Smooth muscle cell (in vitro differentiated cells): ENCODE data around the gene PLOD2. TPM values are rescaled to one million over a fixed set of nuclear protein-coding genes. Genes with fewer than 3 reads are reported as not detected.

Experiments used
- DNase-seq: peaks from one replicate; lab custom pipeline; 2025; ENCODE audit not compliant: unreplicated experiment; lab: John Stamatoyannopoulos, UW
- H2AFZ ChIP-seq: fragments of 200-600 bp; sonication (generic); 2 replicates; pipeline ENCODE4 v1.6.0; 2016; ENCODE audit warnings: antibody characterized with exemption, low read depth, mild to moderate bottlenecking
- H3F3A ChIP-seq: fragments of 200-600 bp; sonication (generic); 2 replicates; pipeline ENCODE4 v1.6.0; 2017; ENCODE audit warnings: antibody characterized with exemption, low read depth
- H3K27ac ChIP-seq: fragments of 200-600 bp; sonication (generic); 2 replicates; pipeline ENCODE4 v1.5.1; 2016; ENCODE audit warnings: low read depth, mild to moderate bottlenecking
- H3K27me3 ChIP-seq: fragments of 200-600 bp; sonication (generic); 2 replicates; pipeline ENCODE4 v1.6.1; 2016; ENCODE audit warnings: low read depth, mild to moderate bottlenecking
- H3K36me3 ChIP-seq: fragments of 200-600 bp; sonication (generic); 2 replicates; pipeline ENCODE4 v1.5.1; 2016; ENCODE audit warnings: low read depth
- H3K4me1 ChIP-seq: fragments of 200-600 bp; sonication (generic); 2 replicates; pipeline ENCODE4 v1.5.1; 2016; ENCODE audit warnings: low read depth
- H3K4me2 ChIP-seq: fragments of 200-600 bp; sonication (generic); 2 replicates; pipeline ENCODE4 v1.6.0; 2016; ENCODE audit warnings: mild to moderate bottlenecking
- H3K4me3 ChIP-seq: fragments of 200-600 bp; sonication (generic); 2 replicates; pipeline ENCODE4 v1.5.1; 2016; ENCODE audit warnings: mild to moderate bottlenecking
- H3K79me2 ChIP-seq: fragments of 200-600 bp; sonication (generic); 2 replicates; pipeline ENCODE4 v1.6.0; 2016; ENCODE audit warnings: low read depth, mild to moderate bottlenecking
- H3K9ac ChIP-seq: fragments of 200-600 bp; sonication (generic); 2 replicates; pipeline ENCODE4 v1.6.0; 2016; ENCODE audit warnings: low read depth
- H3K9me3 ChIP-seq: fragments of 200-600 bp; sonication (generic); replicated peaks from 2 replicates; pipeline ENCODE4 v1.5.1; 2016; ENCODE audit warnings: low read depth
- H4K20me1 ChIP-seq: fragments of 200-600 bp; sonication (generic); 2 replicates; pipeline ENCODE4 v1.6.0; 2016; ENCODE audit warnings: low read depth
- WGBS: methylation state at CpG from one replicate; pipeline ENCODE4 v1.1.7; 2016; ENCODE audit warnings: low lambda C conversion rate; 5-methylcytosine and 5-hydroxymethylcytosine counted together
- polyA plus RNA-seq: library from polyadenylated mRNA; unstranded; fragments of >200 nt; fragmentation: Nextera tagmentation; extraction: Ambion mirVana; gene quantifications from 2 replicates; pipeline ENCODE4 v1.2.1, GENCODE V29; 2016
- total RNA-seq: library from RNA; depleted of rRNA; stranded (reverse); fragments of >200 nt; gene quantifications from 2 replicates; pipeline ENCODE4 v1.2.3, GENCODE V29; 2014
- TF ChIP-seq, protein P1 (sequence below): fragments of 200-600 bp; sonication (generic); IDR thresholded peaks from 2 replicates; pipeline ENCODE4 v1.5.1; 2017; ENCODE audit warnings: borderline replicate concordance, mild to moderate bottlenecking, antibody characterized with exemption; ENCODE audit not compliant: insufficient read depth, poor library complexity, severe bottlenecking

The PLOD2 gene
- total and polyA plus RNA-seq, 2 experiments from 2014 or later: 372 to 658 TPM

DNA sequence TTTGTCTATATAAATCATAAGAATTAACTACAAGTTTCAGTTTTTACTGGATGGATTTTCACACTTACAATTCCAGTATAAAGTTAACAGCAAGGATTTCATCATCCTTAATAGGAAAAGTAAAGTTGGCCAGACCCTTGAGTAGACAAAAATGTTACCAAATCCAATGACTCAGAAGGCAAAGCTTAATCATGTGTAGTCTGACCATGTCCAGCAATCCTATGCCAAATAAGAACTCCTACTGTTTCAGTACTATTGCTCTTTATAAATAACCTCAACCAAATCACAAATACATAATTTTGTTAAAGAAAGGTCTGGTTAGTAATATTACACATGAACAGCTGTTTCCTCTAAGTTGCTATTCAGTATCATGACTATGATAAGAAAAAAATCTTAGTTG lies 35.0 kb downstream of the PLOD2 start:
- no peak for DNase-seq
- Histone ChIP-seq H4K20me1 (peaks cover 70% of the 10 kb centered on the region), H2AFZ (no peak overlapping the region), H3F3A (peaks cover 37% of the 10 kb centered on the region), H3K4me1 (peaks cover 19% of the 10 kb centered on the region), H3K79me2 (peaks cover 100% of the 10 kb centered on the region), H3K4me3 (no peak overlapping the region), H3K27me3 (no peaks in the 10 kb centered on the region), H3K9ac (peak overlapping the region; percentile 61), H3K36me3 (peaks cover 11% of the 10 kb centered on the region), H3K9me3 (no peaks in the 10 kb centered on the region), H3K27ac (peak overlapping the region; percentile 94), H3K4me2 (peak overlapping the region; percentile 64)
- TF ChIP-seq, protein P1, sequence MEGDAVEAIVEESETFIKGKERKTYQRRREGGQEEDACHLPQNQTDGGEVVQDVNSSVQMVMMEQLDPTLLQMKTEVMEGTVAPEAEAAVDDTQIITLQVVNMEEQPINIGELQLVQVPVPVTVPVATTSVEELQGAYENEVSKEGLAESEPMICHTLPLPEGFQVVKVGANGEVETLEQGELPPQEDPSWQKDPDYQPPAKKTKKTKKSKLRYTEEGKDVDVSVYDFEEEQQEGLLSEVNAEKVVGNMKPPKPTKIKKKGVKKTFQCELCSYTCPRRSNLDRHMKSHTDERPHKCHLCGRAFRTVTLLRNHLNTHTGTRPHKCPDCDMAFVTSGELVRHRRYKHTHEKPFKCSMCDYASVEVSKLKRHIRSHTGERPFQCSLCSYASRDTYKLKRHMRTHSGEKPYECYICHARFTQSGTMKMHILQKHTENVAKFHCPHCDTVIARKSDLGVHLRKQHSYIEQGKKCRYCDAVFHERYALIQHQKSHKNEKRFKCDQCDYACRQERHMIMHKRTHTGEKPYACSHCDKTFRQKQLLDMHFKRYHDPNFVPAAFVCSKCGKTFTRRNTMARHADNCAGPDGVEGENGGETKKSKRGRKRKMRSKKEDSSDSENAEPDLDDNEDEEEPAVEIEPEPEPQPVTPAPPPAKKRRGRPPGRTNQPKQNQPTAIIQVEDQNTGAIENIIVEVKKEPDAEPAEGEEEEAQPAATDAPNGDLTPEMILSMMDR: no peak

DNA sequence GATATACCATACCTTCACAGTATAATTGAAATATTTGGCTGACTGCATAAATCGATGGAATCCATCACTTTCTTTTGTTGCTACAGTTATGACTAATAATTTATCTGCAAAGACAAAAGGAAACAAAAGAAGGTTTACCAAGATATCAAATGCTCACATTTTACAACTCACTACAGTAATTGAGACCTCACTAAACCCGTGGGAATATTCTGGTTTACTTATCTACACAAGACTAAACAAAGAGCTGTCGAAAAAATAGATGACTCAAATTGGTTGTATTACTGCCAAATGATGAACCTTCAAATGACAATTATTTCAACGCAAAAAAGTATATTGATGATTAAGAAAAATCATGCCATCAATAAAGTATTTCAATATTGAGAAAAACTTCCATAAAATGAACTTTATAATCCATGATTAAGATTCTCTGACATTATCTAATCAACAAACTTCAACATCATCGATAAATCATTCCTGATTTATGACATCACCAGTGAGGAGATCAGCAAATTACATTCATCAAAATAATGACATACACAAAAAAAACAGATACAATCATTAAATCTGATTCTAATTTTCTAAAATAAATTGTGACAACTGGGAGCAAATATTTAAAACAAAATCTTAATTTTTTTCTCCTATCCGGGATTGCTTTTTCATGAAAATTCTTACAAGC lies 36.7 kb downstream of the PLOD2 start:
- H3F3A ChIP-seq: peaks cover 20% of the 10 kb centered on the region
- H3K27ac ChIP-seq: peak overlapping the region; percentile 94
- peaks cover 17% of the 10 kb centered on the region for H3K4me1 ChIP-seq
- no peak overlapping the region for H2AFZ ChIP-seq
- peaks cover 53% of the 10 kb centered on the region for H4K20me1 ChIP-seq
- no peak overlapping the region for H3K4me3 ChIP-seq
- H3K36me3 ChIP-seq: peaks cover 14% of the 10 kb centered on the region
- peaks cover 87% of the 10 kb centered on the region for H3K79me2 ChIP-seq
- peak overlapping the region; percentile 64 for H3K4me2 ChIP-seq
- DNase-seq: no peak
- no peaks in the 10 kb centered on the region for H3K27me3 ChIP-seq
- WGBS: 50% methylated on average over 6 of the region's 6 CpGs
- H3K9me3 ChIP-seq: no peaks in the 10 kb centered on the region
- TF ChIP-seq, protein P1: no peak
- H3K9ac ChIP-seq: peak overlapping the region; percentile 61

DNA sequence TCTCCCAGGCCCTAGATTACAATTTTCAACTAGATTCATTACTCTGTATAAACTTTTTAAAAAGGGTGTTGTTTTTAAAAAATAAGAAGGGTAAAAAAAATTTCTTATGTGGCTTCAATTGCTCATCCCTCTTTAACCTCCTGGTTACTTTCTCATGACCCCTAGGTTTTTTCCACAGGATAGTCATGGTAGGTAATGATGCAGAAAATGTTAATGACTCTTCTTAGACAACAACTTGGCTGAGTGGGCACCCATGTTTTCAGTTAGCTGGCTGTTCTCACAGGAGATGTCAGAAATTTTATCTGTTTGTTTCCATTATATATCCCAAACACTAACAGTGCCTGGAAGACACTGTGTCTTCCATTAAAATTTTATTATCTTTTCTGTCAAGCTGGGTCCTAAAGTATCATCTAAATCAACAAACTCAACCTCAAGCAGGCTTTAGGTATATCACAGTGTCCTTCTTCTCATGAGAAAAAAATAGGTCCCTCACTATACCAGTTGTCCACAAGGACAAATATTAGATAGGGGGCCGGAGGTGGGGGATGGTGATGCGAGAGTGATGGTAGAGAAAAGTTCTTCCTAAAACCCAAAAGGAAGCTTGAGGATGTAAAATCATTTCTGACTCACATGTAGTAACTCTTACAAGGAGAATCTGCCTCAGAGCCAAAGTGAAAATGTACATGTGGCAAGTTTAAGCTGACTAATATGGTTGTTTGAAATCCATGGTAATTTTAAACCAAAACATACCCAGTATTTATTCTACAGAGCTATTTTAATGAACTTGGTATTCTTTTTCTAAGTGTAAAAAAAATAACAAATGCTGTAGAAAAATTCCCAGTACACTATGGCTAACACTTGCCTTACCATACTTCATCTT lies 43.3 kb downstream of the PLOD2 start:
- Histone ChIP-seq H4K20me1 (peaks cover 9% of the 10 kb centered on the region), H2AFZ (no peak overlapping the region), H3K36me3 (peaks cover 47% of the 10 kb centered on the region), H3K4me1 (no peaks in the 10 kb centered on the region), H3F3A (peaks cover 9% of the 10 kb centered on the region), H3K79me2 (peaks cover 81% of the 10 kb centered on the region), H3K4me3 (no peak overlapping the region), H3K9me3 (peaks cover 7% of the 10 kb centered on the region), H3K27me3 (no peaks in the 10 kb centered on the region), H3K27ac (peak overlapping the region; percentile 87), H3K9ac (peak overlapping the region; percentile 48), H3K4me2 (no peak overlapping the region)
- no peak for DNase-seq
- TF ChIP-seq, protein P1: no peak
- WGBS: 56% methylated on average over 2 of the region's 2 CpGs
